Hematopoietic multipotent progenitor cell treated with erythropoietin and hydrocortisone succinate and interleukin-3 and kit ligand, for 17 days (in vitro differentiated cells): Measurements from ENCODE around the gene VAC14.

Source experiments
- DNase-seq: peaks from one replicate; pipeline ENCODE4 v3.0.0-alpha.2; 2015; ENCODE audit warnings: low spot score

Gene VAC14

DNA sequence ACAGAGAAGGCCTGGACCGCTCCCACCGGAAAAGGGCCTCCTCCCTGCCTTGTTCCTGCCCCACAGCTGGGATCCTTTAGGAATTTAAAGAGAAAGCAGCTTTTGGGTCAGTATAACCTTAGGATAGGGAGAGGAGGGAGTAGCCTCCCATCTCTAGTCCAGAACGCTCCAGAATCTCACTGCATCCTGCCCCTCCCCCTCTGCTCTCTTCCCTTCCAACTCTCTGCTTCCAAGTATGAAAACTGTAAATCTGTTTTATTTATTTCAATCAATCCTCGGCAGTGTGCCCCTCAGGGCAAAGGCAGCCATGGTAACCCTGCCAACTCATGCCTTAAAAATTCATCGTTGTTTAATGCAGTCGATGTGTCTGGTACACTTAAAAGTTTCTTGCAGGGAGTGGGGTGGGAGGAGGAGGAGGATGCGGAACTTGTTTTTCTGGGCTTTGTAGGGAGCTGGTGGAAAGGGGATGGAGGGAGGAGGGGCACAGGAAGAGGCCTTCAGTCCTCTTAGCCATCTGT lies 94.0 kb downstream of the VAC14 start:
- DNase-seq, result no peak

DNA sequence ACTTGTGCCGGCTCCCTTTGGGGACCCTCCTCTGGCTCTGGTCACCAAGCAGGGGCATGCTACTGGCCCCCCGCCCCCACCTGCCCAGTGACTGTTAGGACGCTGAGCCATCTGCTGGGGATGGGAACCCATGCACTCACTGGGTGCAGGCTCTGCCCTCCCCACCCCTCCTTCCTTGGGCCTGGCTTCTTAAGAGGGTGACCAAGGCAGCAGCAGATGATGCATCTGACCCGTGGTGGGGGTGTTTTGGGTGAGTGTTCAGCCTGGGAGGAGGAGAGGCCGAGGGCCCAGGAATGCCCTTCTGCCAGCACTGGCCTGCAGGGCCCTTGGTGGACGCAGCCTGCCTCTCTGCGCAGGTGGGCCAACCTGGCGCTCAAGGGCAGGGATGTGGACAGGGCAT lies 95.9 kb downstream of the VAC14 start:
- no peak for DNase-seq

DNA sequence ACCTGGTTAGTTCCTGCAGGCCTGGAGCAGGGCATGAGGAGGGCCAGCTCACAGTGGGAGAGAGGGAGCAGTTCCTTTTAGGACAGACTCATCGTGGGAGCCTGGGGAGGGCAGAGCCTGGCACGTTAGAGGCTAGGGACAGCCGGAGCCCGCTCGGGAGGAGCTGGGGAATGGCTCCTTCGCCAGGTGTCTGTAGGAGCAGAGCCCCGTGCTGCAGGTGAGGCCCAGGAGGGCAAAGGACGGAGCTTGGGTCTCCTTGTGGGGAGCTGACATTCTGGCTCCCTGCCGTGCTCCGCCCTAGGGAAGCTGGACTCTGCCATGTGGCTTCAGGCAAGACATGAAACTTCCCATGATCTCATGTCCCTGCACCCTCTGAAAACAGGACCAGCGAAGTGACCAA lies 96.4 kb downstream of the VAC14 start:
- DNase-seq, result no peak

DNA sequence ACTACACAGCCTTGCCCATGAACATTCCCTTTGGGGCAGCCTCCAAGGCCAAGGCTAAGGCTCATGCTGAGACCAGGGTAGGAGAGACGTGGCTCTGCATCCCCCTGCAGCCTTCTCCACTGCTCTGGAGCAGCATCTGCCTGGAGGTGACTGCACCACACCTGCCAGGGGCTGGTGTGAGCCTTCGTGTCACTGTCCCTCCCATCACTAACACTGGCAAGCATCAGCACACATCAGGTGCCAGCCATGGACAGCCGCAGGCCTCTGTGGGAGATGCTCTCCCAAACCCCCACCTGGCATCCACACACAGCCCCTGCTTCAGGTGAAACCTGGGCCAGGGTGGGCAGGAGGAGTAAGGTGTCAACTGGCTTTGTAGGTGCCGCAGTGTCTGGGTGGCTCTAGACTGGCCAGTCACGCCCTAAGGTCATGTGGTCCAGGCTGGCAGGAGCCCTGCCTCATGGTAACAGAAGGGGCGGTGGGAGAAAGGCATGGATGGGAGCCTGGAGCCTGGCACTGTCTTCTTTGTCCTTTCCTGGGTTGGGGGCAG lies 97.0 kb downstream of the VAC14 start:
- no peak for DNase-seq

DNA sequence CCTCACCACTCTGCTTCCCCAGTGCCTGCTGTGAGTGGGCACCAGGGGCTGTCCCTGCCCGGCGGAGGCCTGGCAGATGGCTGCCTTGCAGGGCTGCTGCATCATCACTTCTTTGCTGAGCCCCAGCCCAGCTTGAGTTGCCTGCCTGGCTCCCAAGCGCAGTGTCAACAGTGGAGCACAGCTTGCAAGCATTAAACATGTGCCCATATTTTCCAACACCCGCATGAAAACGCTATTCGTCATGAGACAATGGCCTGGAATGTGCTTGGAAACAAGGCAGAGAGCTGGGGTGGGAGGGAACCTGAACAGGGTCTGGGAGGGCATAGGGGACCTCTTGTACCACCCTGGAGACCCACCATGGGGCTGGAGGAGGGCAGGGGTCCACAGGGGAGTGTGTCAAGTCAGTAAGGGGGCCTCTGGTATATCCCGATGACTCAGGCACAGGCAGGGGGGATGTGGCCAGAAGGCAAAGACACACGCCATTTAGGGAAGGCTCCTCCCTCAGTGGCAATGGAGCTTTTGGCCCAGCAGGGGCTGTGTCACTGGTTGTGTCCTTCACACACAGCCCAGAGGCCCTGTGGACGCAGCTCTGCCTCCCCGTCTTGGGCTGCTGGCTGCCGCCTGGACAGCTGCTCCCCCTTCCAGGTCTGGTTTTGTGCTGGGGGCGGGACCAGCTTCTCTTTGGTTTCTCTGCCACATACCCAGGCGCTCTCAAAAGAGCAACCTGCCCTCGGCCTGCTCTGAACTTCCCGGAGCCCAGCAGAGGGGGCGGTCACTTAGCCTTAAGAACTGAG lies 97.7 kb downstream of the VAC14 start:
- DNase-seq, result no peak

DNA sequence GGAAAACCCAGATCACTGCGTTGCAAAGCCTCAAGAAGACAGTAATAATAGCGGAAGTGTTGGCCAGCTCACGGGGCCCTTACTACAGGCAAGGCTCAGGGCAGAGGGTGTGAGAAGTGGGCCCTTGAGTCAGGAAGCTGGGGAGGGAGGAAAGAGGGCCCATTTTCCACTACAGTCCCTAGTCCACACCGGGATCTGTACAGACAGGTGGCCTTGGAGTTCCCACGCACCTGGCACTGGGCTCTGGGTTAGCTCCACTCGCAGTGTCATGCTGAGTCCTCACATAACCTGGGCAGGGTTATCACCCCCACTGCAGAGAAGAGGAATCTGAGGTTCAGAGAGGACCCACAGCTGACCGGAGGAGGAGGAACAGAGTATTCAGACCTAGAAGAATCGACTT lies 98.3 kb downstream of the VAC14 start:
- peak; percentile 27 for DNase-seq

DNA sequence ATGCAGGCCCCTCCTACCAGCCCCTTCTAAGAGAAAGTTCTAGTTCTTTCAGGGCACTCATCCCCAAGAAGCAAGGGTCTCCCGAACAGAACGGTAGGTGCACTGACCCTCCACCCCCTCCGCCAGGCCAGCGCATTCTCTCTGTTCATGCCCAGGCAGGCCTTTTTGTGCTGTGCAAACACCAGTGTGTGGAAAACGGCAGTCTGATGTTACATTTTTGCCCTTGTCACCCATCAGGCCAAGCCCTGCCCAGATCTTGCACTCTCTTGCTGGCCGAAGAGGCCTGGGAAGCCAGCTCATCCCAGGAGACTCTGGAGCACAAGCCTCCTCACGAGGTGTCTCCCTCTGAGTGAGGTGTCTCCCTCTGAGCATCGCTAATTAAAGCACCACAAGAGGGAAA lies 99.0 kb downstream of the VAC14 start:
- no peak for DNase-seq

DNA sequence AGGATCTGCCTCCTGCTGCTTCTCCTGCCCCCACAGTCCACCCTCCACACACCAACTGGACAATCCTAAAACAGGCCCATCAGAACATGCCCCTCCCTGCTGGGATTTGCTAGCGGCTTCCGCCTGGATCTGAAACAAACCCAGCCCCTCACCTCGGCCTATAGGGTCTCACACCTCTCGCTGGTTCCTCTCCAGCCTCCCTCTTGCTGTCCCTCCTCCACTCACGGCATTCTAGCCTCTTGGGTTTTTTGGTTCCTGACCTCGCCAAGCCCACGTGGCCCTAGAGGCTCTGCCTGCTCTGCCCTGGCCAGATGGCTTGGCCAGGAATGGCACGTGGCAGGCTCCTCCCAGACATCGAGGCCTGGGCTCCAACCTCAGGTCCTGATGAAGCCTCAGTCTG lies 99.4 kb downstream of the VAC14 start:
- no peak for DNase-seq

DNA sequence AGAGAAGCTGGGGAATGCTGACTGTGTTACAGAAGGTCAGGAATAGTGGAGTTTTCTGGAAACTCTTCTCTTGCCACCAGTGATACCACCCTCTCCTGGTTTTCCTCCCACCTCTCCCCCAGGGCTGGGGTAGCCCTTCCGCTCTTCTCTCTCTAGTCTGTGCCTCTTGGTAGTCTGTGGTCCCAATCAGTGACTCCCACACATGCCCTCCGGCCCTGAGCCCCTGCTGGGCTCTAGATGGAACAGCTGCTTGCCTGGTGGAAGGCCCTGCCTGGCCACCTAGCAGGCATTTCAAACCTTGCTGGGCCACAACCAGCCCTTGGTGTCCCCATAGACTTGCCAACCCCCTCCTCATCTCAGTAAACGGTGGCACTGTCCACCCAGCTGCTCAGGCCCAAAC lies 99.9 kb downstream of the VAC14 start:
- no peak for DNase-seq

DNA sequence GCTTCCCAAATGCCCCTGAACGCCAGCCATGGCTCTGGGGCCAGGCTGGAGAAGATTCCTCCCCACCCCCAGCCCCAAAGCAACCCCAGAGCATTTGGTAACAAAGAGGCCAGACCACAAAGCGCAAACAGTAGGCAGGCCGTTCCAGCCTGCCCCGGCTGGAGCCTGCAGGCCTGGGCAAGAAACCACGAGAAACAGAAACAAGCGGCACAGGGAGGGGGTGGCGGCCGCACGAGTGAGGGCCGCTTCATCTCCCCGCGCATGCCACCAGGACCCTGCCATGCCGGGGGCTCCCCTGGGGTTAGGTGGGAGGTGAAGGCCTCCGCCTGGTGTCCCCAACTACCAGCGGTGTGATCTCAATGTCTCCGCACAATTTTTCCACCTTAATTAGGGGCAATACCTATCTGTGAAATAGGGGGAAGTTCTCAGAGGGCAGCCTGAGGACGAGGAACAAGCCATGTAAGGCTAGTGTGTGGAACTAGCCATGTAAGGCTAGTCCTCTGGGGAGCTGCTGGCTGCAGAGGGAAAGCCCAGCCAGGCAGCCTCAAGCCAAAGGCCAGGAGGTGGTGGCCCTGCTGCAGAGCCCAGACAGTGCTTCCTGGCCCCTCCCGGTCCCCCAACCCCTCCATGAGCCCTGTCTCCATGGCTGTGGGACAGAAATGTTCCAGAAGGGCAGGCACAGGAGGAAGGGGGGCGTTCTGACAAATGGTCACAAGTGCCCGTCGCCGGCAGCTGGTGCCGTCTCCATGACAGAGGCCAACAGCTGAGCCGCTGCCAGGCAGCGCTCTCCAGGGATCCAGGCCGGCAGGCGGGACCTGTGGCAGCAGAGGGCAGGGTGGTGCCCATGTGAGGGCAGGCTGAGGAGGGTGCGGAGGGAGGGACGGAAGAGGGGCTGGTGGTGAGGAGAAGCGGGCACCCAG lies 100.6 kb downstream of the VAC14 start:
- DNase-seq, result no peak

DNA sequence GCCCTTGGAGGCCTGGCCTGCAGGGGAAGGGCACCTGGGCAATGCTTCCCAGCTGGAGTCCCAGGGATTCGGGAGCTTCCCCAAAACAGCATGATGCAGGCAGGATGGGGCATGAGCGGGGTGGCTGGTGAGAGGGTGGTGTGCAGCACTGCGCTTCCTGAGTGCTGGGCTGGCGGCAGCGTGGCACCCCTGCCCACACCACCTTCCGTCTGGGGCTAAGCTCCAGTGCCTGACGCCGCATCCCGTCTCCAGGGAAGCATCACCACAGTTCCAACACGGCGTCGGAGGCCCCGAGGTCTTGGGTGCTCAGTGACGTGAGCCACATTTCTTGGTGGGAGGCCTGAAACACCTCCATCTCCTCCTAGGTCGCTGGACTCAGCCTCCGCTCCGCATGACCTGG lies 101.3 kb downstream of the VAC14 start:
- no peak for DNase-seq

DNA sequence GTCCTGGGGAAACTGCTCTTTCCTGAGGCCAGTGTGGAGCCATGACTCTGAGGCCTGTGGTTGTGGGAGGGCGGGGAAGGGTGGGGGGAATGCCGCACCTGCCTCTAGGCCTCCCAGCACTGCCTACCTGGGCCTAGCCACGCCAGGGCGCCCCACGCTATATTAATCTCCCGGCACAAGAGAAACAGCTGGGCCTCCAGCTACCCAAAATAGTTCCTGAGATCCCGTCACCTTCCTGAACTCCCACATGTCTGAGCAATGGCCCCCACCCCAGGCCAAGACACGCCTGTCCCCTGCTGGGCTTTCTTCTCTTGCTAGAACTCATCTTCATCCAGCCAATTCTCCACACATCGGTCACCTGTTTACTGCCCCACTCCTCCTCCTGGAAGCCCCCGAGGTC lies 102.1 kb downstream of the VAC14 start:
- DNase-seq, result no peak

DNA sequence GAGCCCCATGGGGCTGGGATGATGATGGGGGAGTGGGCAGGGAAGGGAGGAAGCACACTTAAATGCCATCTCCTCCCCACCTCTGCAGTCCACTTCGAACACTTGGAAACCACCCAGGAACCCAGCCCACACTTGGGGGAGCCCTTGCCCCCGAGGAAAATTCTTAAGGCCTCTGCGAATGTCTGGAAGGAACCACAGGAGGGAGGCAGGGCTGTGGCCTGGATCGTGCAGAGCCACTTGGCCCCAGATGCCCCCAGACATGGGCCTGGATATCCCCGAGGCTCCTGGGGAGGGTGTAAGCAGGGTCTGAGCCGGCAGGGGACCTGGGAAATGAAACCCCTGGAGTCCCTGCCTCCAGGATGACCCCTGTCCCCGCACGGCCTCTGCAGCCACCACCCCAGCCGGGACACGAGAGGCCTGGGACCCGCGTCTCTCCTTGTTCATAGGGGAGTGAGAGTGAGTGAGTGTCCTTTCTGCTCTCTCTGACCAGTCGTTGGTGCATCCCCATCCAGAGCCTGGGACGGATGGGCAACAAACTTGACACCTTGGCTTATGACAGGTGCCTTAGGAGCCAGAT lies 103.3 kb downstream of the VAC14 start:
- DNase-seq, result no peak

DNA sequence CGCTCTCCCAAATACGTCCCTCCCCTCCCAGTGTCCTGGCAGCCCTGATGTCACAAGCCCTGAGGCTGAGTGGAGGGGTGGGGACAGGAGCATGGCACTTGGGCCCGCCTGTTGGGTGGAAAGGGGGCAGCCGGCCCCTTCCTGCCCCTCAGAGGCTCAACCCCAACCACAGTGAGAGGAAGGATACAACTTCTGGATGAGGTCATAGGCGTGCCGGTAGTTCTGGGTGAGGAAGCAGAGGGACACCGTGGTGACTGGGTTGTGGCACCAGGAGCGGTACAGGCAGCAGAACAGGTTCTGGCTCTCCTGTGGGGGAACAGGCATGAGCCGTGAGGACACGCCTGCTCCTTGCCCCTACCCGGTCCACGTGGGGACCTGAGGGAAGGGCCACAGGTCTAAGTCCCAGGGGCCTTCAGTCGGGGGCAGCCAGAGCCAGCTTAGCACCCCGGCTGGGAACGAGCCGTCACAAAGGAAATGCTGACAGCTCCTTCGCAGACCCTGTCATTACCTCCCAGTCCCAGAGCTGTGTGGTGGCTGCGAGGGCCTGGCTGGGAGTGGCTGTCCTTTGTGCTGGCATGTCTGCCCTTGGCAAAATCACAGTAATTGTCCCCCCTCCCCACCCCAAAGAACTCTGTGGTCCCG lies 103.9 kb downstream of the VAC14 start:
- DNase-seq, result peak; percentile 37

DNA sequence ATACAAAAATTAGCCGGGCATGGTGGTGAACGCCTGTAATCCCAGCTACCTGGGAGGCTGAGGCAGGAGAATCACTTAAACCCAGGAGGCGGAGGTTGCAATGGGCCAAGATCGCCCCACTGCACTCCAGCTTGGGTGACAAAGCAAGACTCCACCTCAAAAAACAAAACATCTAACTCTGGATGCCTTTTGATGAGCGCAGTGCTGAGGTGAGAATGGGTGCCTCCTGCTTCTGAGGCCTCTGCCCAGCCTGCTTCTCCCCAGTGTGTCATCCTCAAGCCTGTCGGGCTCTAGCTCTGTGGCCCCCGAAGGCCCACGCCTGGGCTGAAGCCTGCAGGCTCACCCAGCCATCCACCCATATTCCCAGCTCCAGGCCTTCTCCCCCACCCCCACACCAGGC lies 104.6 kb downstream of the VAC14 start:
- DNase-seq, result peak; percentile 42

DNA sequence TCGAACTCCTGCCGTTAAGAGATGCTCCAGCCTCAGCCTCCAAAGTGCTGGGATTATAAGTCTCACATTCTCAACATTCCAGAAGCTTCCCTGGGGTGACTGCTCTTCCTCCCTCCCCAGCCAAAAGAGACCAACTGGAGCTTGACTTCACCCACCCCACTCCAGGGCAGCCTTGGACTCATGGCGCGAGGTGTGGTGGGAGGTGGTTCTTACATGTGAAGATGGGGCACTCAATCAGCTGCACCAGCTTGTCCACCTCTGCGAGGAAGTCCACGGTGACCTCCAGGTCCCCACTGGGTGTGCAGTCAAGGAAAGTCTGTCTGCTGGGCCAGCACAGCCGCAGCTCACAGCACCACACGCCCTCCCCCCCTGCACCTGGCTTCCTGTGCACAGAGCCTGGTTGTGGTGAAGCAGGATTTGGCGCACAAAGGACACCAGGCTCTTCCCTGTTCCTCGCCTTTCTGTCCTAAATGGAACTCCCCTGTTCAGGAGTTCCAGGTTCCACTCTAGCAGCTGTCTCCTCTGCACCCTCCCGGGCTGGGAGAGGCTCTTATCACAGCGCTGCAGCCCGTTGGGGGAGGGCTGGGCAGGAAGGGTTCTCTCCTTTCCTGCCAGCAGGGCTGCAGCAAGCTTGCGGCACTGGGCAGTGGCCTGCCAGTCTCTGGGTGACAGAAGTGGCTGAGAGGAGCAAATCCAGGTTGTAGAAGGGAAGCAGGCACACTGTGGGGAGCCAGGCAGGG lies 105.5 kb downstream of the VAC14 start:
- peak; percentile 91 for DNase-seq

DNA sequence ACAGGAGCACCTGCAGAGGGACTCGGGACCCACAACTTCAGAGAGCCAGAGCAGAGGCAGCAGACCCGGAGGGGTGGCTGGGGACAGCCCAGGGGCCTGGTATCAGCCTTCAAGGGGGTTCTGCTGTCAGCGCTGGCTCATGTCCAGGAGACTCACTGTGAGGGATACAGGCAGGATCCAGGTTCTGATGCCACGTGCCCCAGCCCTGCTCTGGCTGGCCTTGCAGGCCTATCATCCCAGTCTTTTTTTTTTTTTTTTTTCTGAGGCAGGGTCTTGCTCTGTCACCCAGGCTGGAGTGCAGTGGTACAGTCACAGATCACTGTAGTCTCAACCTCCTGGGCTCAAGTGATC lies 106.1 kb downstream of the VAC14 start:
- DNase-seq, result peak; percentile 55

DNA sequence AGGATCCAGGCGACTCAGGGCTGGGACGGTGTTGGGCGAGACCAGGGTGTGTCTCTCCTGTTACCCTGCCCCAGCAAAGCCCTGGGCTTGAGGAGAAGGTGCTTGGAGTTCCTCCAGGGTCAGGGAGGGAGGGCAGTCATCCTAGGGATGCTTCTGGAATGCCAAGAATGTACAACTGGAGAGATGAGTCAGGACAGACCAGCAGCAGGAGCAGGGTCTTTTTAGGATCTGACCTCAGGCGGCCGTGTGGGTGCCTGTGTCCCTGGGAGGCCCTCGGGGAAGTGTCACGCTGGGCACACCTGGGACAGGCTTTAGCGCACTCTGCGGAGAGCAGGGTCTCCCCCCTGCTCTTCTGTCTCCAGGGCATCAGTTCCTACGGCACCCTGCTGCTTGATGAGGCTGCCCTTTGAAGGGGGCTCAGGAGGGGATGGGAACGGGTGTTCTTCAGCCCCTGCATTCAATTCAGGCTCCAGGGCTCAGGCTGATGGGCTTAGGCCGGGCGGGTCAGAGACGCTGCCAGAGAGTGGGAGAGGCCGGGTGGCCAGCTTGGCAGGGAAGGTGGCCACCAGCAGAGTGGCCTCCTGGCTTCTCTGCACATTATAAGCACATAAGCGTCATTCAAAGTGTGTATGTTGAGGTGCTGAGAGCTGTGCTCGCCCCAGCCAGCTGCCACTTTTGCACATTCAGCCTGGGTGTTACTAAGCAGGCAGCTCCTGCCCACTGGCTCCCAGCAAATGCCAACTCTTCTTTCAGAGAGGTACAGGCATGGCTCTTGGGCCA lies 106.7 kb downstream of the VAC14 start:
- peak; percentile 23 for DNase-seq

DNA sequence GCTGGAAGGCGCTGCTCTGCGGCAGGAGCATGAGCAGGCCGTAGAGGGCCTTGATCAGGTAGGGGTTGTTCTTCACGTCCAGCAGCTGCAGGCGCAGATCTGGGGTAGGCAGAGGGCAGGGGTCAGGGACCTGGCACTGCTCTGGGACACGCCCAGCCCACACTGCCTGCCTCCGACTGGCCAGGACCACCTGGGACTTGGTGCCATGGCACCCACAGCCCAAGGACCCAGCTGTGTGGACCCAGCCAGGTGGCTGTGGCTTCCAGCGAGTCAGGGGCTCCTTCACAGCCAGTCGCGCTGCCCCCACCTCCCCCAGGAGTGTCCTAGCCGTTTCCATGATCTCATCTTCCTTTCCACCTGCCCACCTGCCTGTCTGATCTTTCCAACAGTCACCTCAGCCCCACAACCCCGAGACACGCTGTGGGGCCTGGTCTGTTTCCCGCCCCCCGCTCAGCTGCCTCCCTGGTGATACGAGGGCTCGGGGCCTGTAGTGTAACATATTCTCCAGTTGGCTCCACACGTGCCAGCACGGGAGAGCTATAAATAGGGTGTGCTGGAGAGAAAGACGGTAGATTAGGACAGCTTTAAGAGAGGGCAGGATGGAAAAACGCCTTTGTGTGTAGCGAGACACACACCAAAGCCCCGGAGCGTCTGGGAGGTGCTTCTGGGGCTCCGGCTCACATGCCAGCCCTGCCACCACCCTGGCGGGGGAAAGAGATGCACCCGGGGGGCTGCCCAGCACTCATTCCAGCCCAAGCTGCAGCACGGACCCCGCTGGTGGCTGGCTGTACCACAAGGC lies 107.9 kb downstream of the VAC14 start:
- DNase-seq, result no peak
